OCI-LY3 (cell line): ENCODE measurements around the gene CCDC78.

ENCODE experiments used
- H2AFZ ChIP-seq: fragments of 200-600, 300-600 bp; shearing (Covaris generic); 2 replicates; pipeline ENCODE4 v1.6.0; 2014; ENCODE audit warnings: antibody characterized with exemption, low read depth, low read length
- H3K27ac ChIP-seq: fragments of 200-600, 300-600 bp; sonication (generic); 2 replicates; pipeline ENCODE4 v1.5.1; 2014; ENCODE audit warnings: mild to moderate bottlenecking, low read length, moderate library complexity, mixed read lengths
- H3K27me3 ChIP-seq: fragments of 200-600, 300-600 bp; sonication (generic); 2 replicates; pipeline ENCODE4 v1.6.1; 2014; ENCODE audit warnings: low read depth, low read length, mixed read lengths
- H3K36me3 ChIP-seq: fragments of 200-600, 300-600 bp; sonication (generic); replicated peaks from 2 replicates; pipeline ENCODE3; 2014; ENCODE audit warnings: low read depth, low read length, mixed read lengths
- H3K4me1 ChIP-seq: fragments of 300-600, 200-600 bp; sonication (generic); 2 replicates; pipeline ENCODE4 v1.6.1; 2014; ENCODE audit warnings: low read length, mixed read lengths
- H3K4me2 ChIP-seq: fragments of 200-600, 300-600 bp; sonication (generic); 2 replicates; pipeline ENCODE4 v1.6.1; 2014; ENCODE audit warnings: low read length, mixed read lengths
- H3K4me3 ChIP-seq: fragments of 300-600, 200-600 bp; sonication (generic); 2 replicates; pipeline ENCODE4 v1.5.1; 2014; ENCODE audit warnings: antibody characterized with exemption, mild to moderate bottlenecking, low read length, moderate library complexity
- H3K79me2 ChIP-seq: fragments of 300-600, 200-600 bp; shearing (Covaris generic); 2 replicates; pipeline ENCODE4 v1.6.1; 2014; ENCODE audit warnings: mild to moderate bottlenecking, low read length, mixed read lengths
- H3K9ac ChIP-seq: fragments of 300-600, 200-600 bp; shearing (Covaris generic); 2 replicates; pipeline ENCODE4 v1.6.0; 2014; ENCODE audit warnings: mild to moderate bottlenecking, low read length, moderate library complexity
- H3K9me3 ChIP-seq: fragments of 200-600, 300-600 bp; shearing (Covaris generic); 2 replicates; pipeline ENCODE4 v1.6.1; 2014; ENCODE audit warnings: low read length, mixed read lengths; ENCODE audit not compliant: insufficient read depth
- H4K20me1 ChIP-seq: fragments of 200-600, 300-600 bp; sonication (generic); 2 replicates; pipeline ENCODE4 v1.6.1; 2016; ENCODE audit warnings: low read length, mixed read lengths; ENCODE audit not compliant: insufficient read depth
- EZH2phosphoT487 ChIP-seq: fragments of 200-600 bp; shearing (Covaris generic); IDR thresholded peaks from 2 replicates; pipeline ENCODE4 v1.6.1; 2018; ENCODE audit warnings: antibody characterized with exemption, mixed run types, low read depth
- TF ChIP-seq, protein P1 (sequence below): fragments of 200-600, 300-600 bp; sonication (generic); IDR thresholded peaks from 2 replicates; pipeline ENCODE4 v1.5.1; 2014; ENCODE audit warnings: antibody characterized with exemption, low read length, low read depth

CCDC78 gene

DNA sequence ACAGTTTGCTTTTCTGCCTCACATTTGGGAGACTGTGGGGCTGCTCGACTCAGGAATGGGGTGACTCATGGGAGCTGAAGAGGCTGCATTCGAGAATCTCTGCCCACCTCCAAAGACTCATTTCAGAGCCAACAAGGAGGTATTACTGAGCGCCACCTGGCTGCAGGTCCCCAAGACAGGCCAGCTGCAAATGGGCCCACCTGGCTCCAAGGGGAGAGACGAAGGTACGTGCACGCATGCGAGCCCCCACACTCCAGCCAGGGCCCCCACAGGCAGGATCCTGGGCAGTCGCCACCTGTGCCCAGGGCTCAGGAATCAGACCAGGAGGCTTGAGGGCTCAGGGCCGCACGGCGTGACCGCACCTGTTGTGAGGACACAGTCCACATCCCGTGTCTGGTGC, 6.7 kb upstream of the CCDC78 start:
- no peaks in the 10 kb centered on the region for H3K27me3 ChIP-seq
- H3K9me3 ChIP-seq: no peaks in the 10 kb centered on the region
- peaks cover 11% of the 10 kb centered on the region for H3K36me3 ChIP-seq
- no peaks in the 10 kb centered on the region for H4K20me1 ChIP-seq
- no peak overlapping the region for H2AFZ ChIP-seq
- no peak overlapping the region for H3K27ac ChIP-seq
- peaks cover 27% of the 10 kb centered on the region for H3K4me1 ChIP-seq
- TF ChIP-seq, protein P1, sequence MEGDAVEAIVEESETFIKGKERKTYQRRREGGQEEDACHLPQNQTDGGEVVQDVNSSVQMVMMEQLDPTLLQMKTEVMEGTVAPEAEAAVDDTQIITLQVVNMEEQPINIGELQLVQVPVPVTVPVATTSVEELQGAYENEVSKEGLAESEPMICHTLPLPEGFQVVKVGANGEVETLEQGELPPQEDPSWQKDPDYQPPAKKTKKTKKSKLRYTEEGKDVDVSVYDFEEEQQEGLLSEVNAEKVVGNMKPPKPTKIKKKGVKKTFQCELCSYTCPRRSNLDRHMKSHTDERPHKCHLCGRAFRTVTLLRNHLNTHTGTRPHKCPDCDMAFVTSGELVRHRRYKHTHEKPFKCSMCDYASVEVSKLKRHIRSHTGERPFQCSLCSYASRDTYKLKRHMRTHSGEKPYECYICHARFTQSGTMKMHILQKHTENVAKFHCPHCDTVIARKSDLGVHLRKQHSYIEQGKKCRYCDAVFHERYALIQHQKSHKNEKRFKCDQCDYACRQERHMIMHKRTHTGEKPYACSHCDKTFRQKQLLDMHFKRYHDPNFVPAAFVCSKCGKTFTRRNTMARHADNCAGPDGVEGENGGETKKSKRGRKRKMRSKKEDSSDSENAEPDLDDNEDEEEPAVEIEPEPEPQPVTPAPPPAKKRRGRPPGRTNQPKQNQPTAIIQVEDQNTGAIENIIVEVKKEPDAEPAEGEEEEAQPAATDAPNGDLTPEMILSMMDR: no peak
- TF ChIP-seq EZH2phosphoT487: no peak
- no peak overlapping the region for H3K4me2 ChIP-seq
- no peaks in the 10 kb centered on the region for H3K79me2 ChIP-seq
- H3K9ac ChIP-seq: no peak overlapping the region
- H3K4me3 ChIP-seq: no peak overlapping the region

DNA sequence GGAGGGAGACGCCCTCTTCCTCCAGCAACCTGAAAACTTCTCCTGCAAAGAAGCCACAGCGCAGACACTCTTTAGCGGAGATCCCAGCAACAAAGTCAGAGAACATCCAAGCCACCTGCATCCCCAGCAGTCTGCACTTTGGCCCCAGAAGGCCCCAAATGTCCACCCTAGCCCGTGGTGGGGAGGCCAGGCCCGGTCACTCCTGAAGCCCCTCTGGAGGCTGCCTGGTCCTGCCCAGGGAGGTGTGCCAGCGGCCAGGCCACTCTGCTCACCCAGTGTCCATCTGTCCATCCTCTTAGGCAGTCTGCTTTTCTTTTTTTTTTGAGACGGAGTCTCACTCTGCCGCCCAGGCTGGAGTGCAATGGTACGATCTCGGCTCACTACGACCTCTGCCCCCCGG, 6.1 kb upstream of the CCDC78 start:
- H3K4me3 ChIP-seq: no peak overlapping the region
- H3K79me2 ChIP-seq: no peaks in the 10 kb centered on the region
- no peak overlapping the region for H2AFZ ChIP-seq
- peaks cover 21% of the 10 kb centered on the region for H3K4me1 ChIP-seq
- H3K27ac ChIP-seq: no peak overlapping the region
- H3K9me3 ChIP-seq: no peaks in the 10 kb centered on the region
- no peaks in the 10 kb centered on the region for H3K27me3 ChIP-seq
- TF ChIP-seq, protein P1: no peak
- TF ChIP-seq EZH2phosphoT487: no peak
- peaks cover 8% of the 10 kb centered on the region for H3K36me3 ChIP-seq
- H4K20me1 ChIP-seq: no peaks in the 10 kb centered on the region
- no peak overlapping the region for H3K4me2 ChIP-seq
- H3K9ac ChIP-seq: no peak overlapping the region

DNA sequence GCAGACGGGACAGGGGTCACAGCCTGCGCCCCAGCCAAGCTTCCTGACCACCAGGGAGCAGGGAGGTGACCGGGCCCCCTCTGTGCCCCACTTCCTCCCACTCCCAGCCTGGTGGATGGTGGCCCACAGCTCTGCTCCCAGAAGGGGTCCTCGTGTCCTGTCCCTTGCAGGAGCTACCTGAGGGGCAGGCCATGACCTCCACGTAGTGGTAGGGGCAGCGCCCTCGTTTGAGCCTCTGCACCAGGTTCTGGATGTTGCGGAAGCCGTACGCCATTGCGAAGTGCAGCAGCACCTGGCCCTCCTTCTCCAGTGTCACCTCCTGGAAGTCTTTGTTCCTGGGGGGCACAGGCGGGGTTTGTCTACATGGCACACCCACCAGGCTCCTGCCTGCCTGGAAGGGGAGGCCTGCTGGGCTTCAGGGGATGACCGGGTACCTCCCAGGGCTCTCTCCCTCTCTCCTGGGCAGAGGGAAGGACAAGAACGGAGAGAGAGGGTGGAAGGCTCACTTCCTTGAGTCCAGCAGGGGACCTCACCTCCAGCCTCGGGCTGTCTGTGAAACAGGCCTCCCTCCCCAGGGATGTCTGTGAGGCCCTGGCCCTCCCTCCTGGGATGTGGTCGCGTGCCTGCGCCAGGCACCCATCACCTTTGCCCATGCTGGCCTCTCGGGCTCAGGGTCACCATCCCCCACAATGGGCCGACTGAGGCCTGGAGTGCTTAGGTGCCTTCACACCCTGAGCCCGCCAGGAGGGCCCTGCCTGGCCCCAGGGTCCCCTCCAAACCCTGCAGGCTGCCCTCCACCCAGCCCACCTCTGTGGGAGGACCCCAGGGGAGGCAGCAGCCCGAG, 4.6 kb upstream of the CCDC78 start:
- H4K20me1 ChIP-seq: no peaks in the 10 kb centered on the region
- H3K79me2 ChIP-seq: no peaks in the 10 kb centered on the region
- H2AFZ ChIP-seq: no peak overlapping the region
- no peak overlapping the region for H3K4me2 ChIP-seq
- H3K36me3 ChIP-seq: peaks cover 5% of the 10 kb centered on the region
- no peaks in the 10 kb centered on the region for H3K9me3 ChIP-seq
- TF ChIP-seq, protein P1: no peak
- TF ChIP-seq EZH2phosphoT487: no peak
- H3K4me3 ChIP-seq: no peak overlapping the region
- H3K9ac ChIP-seq: no peak overlapping the region
- no peak overlapping the region for H3K27ac ChIP-seq
- H3K4me1 ChIP-seq: peaks cover 16% of the 10 kb centered on the region
- H3K27me3 ChIP-seq: no peaks in the 10 kb centered on the region

DNA sequence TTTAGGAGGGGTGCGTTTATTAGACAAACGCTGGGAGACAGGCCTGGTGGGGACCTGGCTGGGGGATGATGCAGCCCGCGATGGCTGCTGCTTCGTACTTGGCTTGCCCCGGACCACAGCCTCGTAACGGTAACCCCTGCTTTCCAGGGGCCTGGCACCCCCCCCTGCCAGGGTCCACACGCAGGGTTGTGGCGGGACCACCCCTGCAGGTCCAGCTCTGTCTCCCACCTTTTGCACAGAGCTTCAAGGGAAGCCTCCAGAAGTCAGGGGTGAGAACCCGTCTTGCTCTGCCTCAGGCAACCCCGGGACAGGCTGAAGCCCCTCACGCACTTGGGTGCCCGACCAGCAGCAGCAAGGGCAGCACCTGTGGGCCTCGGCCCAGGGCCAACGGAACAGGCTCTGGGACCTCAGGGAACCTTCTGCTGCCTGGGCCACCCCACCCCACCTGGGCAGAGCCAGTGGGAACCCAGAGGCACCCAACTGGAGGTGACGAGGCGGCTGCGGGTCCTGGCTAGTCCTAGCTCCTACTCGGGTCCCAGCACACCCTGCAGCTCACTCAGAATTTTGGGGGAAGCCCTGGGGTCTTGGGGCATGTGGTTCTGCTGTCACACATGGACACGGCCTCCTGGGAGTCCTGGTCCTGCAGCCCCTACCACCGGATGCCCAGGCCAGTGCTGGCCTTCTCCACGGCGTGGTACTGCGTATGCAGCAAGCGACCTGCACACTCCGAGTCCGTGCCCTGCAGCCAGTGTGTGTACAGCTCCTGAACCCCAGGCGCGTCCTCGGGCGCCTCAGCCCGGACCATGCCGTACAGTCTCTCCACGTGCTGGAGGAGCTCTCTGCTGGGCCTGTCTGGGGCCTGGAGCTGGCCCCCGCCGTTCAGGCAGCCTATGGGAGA, 3.8 kb upstream of the CCDC78 start:
- Histone ChIP-seq H3K27ac (no peak overlapping the region), H3K4me2 (no peak overlapping the region), H3K79me2 (no peaks in the 10 kb centered on the region), H3K27me3 (no peaks in the 10 kb centered on the region), H3K9ac (no peak overlapping the region), H4K20me1 (no peaks in the 10 kb centered on the region), H3K36me3 (no peaks in the 10 kb centered on the region), H2AFZ (no peak overlapping the region), H3K4me3 (no peak overlapping the region), H3K9me3 (no peaks in the 10 kb centered on the region), H3K4me1 (peaks cover 9% of the 10 kb centered on the region; the same call in 1 of the 2 replicates)
- no peak for TF ChIP-seq EZH2phosphoT487
- TF ChIP-seq, protein P1: no peak
